ENCODE data around the gene RC3H1. TPM values are rescaled to one million over a fixed set of nuclear protein-coding genes. Genes with fewer than 3 reads are reported as not detected.
"Not testable (repeated sequence)": the region's sequence is repeated elsewhere in the genome, so short reads cannot be mapped to it uniquely, and the experiment has no call there.

The RC3H1 gene
- total RNA-seq, 1 donor from 2014 or later, result 10.3 TPM

GRCh38 chr1:173954179-173954578 is 68.0 kb downstream of the RC3H1 start:
- DNase-seq (ENCODE audit: low read depth in 2 of 2), result no peak

- no peak for DNase-seq (ENCODE audit: low read depth in 2 of 2)
Measured at GRCh38 chr1:173948594-173948993, 73.6 kb downstream of the RC3H1 start.

GRCh38 chr1:173946380-173946921 is 75.7 kb downstream of the RC3H1 start:
- no peak for DNase-seq (ENCODE audit: low read depth in 2 of 2)

GRCh38 chr1:173937062-173937461 is 85.1 kb downstream of the RC3H1 start:
- no peak for DNase-seq (ENCODE audit: low read depth in 2 of 2)

- DNase-seq (ENCODE audit: low read depth in 2 of 2), result no peak
Measured at GRCh38 chr1:173934440-173934839, 87.7 kb downstream of the RC3H1 start.

GRCh38 chr1:173930541-173930940 is 91.6 kb downstream of the RC3H1 start:
- DNase-seq (ENCODE audit: low read depth in 2 of 2), result not testable (repeated sequence)

- DNase-seq (ENCODE audit: low read depth in 2 of 2), result no peak
Measured at GRCh38 chr1:173925306-173926242, 96.6 kb downstream of the RC3H1 start.

GRCh38 chr1:173920861-173921260 is 101.3 kb downstream of the RC3H1 start:
- no peak for DNase-seq (ENCODE audit: low read depth in 2 of 2)

GRCh38 chr1:173917635-173918493 is 104.3 kb downstream of the RC3H1 start:
- DNase-seq (ENCODE audit: low read depth in 2 of 2), result no peak

GRCh38 chr1:173917149-173917548 is 105.0 kb downstream of the RC3H1 start, which contains the start of gene SERPINC1:
SERPINC1 (minus strand) TSS chr1:173917327; CDS start chr1:173917259, 68 bp downstream.
- no peak for DNase-seq (ENCODE audit: low read depth in 2 of 2)

GRCh38 chr1:173916667-173917066 is 105.5 kb downstream of the RC3H1 start:
- no peak for DNase-seq (ENCODE audit: low read depth in 2 of 2)

- DNase-seq (ENCODE audit: low read depth in 2 of 2), result no peak
Measured at GRCh38 chr1:173915596-173915995, 106.6 kb downstream of the RC3H1 start.

- peak; percentile 20 to 55 for DNase-seq (ENCODE audit: low read depth in 2 of 2)
Measured at GRCh38 chr1:173914366-173914871, 107.7 kb downstream of the RC3H1 start.

- DNase-seq (ENCODE audit: low read depth in 2 of 2), result no peak
Measured at GRCh38 chr1:173913111-173913510, 109.0 kb downstream of the RC3H1 start.

- no peak for DNase-seq (ENCODE audit: low read depth in 2 of 2)
Measured at GRCh38 chr1:173903827-173904531, 118.2 kb downstream of the RC3H1 start.

GRCh38 chr1:173900992-173901391 is 121.2 kb downstream of the RC3H1 start:
- DNase-seq (ENCODE audit: low read depth in 2 of 2), result no peak

- DNase-seq (ENCODE audit: low read depth in 2 of 2), result no peak
Measured at GRCh38 chr1:173900427-173900826, 121.7 kb downstream of the RC3H1 start.

- no peak for DNase-seq (ENCODE audit: low read depth in 2 of 2)
Measured at GRCh38 chr1:173894189-173894588, 128.0 kb downstream of the RC3H1 start.

GRCh38 chr1:173893611-173894010 is 128.5 kb downstream of the RC3H1 start:
- no peak for DNase-seq (ENCODE audit: low read depth in 2 of 2)

- no peak for DNase-seq (ENCODE audit: low read depth in 2 of 2)
Measured at GRCh38 chr1:173889885-173890284, 132.3 kb downstream of the RC3H1 start.

- DNase-seq (ENCODE audit: low read depth in 2 of 2), result no peak
Measured at GRCh38 chr1:173888749-173889148, 133.4 kb downstream of the RC3H1 start.

Data from dermis microvascular lymphatic vessel endothelial cell (primary cell).